Hepatocyte (in vitro differentiated cells): Measurements from ENCODE around the gene ARL6IP5. TPM values are rescaled to one million over a fixed set of nuclear protein-coding genes. Genes with fewer than 3 reads are reported as not detected.
A peak's percentile ranks its signal among the peaks of the same experiment; 100 is the strongest.

ENCODE experiments used
- DNase-seq: peaks from one replicate; pipeline ENCODE4 v3.0.0-alpha.2; 2016; ENCODE audit warnings: low spot score
- H2AFZ ChIP-seq: fragments of 200-600 bp; sonication (generic); 2 replicates; pipeline ENCODE4 v1.6.0; 2016; ENCODE audit warnings: antibody characterized with exemption, mild to moderate bottlenecking
- H3K27ac ChIP-seq: fragments of 200-600 bp; sonication (generic); 2 replicates; pipeline ENCODE4 v1.5.1; 2016; ENCODE audit warnings: mild to moderate bottlenecking
- H3K27me3 ChIP-seq: fragments of 200-600 bp; sonication (generic); 2 replicates; pipeline ENCODE4 v1.6.1; 2016
- H3K36me3 ChIP-seq: fragments of 200-600 bp; sonication (generic); replicated peaks from 2 replicates; pipeline ENCODE4 v1.5.1; 2016; ENCODE audit warnings: low read depth; ENCODE audit not compliant: insufficient read depth
- H3K4me1 ChIP-seq: fragments of 200-600 bp; sonication (generic); 2 replicates; pipeline ENCODE4 v1.5.1; 2016; ENCODE audit warnings: mild to moderate bottlenecking, moderate library complexity; ENCODE audit not compliant: insufficient read depth
- H3K4me2 ChIP-seq: fragments of 200-600 bp; sonication (generic); 2 replicates; pipeline ENCODE4 v1.6.0; 2016
- H3K4me3 ChIP-seq: fragments of 200-600 bp; sonication (generic); 2 replicates; pipeline ENCODE4 v1.5.1; 2016; ENCODE audit warnings: mild to moderate bottlenecking
- H3K79me2 ChIP-seq: fragments of 200-600 bp; sonication (generic); 2 replicates; pipeline ENCODE4 v1.6.0; 2017; ENCODE audit warnings: mild to moderate bottlenecking
- H3K9me2 ChIP-seq: fragments of 200-600 bp; sonication (generic); replicated peaks from 2 replicates; pipeline ENCODE4 v1.6.0; 2017; ENCODE audit warnings: mild to moderate bottlenecking; ENCODE audit not compliant: insufficient read depth
- H3K9me3 ChIP-seq: fragments of 200-600 bp; sonication (generic); 2 replicates; pipeline ENCODE4 v1.5.1; 2016; ENCODE audit warnings: low read depth, mild to moderate bottlenecking
- H4K20me1 ChIP-seq: fragments of 200-600 bp; sonication (generic); 2 replicates; pipeline ENCODE4 v1.6.0; 2016; ENCODE audit warnings: mild to moderate bottlenecking; ENCODE audit not compliant: insufficient read depth, poor library complexity, severe bottlenecking
- CTCF ChIP-seq: fragments of 200-600 bp; sonication (generic); IDR thresholded peaks from 2 replicates; pipeline ENCODE4 v1.5.1; 2016; ENCODE audit warnings: antibody characterized with exemption, mild to moderate bottlenecking; ENCODE audit not compliant: poor library complexity
- EZH2 ChIP-seq: fragments of 200-600 bp; sonication (generic); IDR thresholded peaks from 2 replicates; pipeline ENCODE4 v1.6.1; 2016; ENCODE audit warnings: antibody characterized with exemption, mild to moderate bottlenecking, borderline replicate concordance
- EZH2phosphoT487 ChIP-seq: fragments of 200-600 bp; sonication (generic); IDR thresholded peaks from one replicate; pipeline ENCODE4 v1.6.1; 2018; ENCODE audit warnings: antibody characterized with exemption, mild to moderate bottlenecking, low read depth, moderate library complexity; ENCODE audit not compliant: unreplicated experiment, severe bottlenecking
- WGBS: methylation state at CpG from one replicate; pipeline ENCODE4 v1.1.6; 2016; ENCODE audit warnings: low lambda C conversion rate; ENCODE audit errors: missing lambda C conversion rate; 5-methylcytosine and 5-hydroxymethylcytosine counted together
- polyA plus RNA-seq: library from polyadenylated mRNA; unstranded; fragments of >200 nt; fragmentation: Nextera tagmentation; extraction: Ambion mirVana; gene quantifications from 2 replicates; pipeline ENCODE4 v1.2.1, GENCODE V29; 2016
- total RNA-seq: library from RNA; depleted of rRNA; stranded (reverse); fragments of >200 nt; gene quantifications from 2 replicates; pipeline ENCODE4 v1.2.3, GENCODE V29; 2014

The ARL6IP5 gene, protein sequence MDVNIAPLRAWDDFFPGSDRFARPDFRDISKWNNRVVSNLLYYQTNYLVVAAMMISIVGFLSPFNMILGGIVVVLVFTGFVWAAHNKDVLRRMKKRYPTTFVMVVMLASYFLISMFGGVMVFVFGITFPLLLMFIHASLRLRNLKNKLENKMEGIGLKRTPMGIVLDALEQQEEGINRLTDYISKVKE
- total RNA-seq (70.4 and 72.2 TPM in 2 replicates), polyA plus RNA-seq (103 and 116 TPM in 2 replicates)

DNA sequence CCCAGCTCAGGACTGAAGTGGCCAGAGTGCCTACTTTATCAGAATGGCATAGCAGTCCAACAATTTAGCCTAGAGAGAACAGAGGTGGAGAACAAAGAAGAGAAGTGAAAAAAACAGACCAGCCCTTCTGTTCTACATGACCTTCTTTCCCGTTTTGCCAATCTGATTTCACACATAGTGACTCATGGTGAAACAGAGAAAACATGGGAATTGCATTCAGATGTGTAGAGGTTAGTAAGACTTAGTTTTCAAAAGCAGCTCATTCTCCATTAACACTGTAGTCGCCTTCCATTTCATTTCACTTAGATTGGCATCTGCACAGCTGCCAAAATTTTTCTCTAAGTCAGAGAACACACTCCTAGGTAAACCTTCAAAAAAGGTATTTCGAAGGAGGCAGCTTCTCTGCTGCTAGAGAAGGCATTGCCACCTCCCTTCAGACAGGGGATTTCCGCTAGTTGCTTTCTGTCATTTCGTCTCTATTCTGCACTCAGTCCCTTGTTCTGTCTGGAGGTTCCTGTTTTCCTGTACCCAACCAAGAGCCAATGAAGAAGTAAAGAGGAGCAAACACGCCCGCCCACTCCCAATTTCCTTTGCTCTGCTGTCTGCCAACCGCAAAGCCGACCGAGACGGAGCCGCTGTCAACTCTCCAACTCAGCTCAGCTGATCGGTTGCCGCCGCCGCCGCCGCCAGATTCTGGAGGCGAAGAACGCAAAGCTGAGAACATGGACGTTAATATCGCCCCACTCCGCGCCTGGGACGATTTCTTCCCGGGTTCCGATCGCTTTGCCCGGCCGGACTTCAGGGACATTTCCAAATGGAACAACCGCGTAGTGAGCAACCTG is at the start of gene ARL6IP5:
Gene ARL6IP5, plus strand, starts transcription at position 612 of the 842 bp plus-strand sequence. Its CDS starts 111 bp downstream, at position 723.
- Histone ChIP-seq H3K27me3 (no peaks in the 10 kb centered on the region), H4K20me1 (peaks cover 8% of the 10 kb centered on the region), H3K4me3 (peak within 1 kb of the TSS; percentile 86), H3K4me1 (peaks cover 55% of the 10 kb centered on the region), H3K27ac (peak within 1 kb of the TSS; percentile 94), H2AFZ (peak within 1 kb of the TSS; percentile 70), H3K9me2 (no peaks in the 10 kb centered on the region), H3K4me2 (peak within 1 kb of the TSS; percentile 91), H3K9me3 (no peaks in the 10 kb centered on the region), H3K79me2 (peaks cover 47% of the 10 kb centered on the region), H3K36me3 (no peaks in the 10 kb centered on the region)
- DNase-seq = peak; percentile 94
- WGBS = 4% methylated on average over 32 of the region's 32 CpGs
- TF ChIP-seq CTCF = no peak
- TF ChIP-seq EZH2phosphoT487 = no peak

DNA sequence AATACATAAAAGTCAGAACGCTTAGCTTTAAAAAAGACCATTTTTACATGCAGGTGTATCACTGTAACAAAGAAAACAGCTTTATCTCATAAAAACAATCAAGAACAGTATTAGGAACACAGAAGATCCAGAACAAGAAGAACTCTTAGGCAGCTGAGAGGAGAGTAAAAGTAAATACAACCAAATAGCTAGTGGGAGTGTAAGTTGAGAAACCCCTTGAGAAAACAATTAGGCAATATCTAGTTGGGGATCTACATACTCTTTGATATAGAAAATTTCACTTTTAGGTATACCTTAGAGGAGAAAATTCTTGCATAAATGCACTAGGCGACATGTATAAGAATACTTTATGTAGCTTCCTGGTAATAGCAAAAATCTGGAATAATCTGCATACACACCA is 40.1 kb upstream of the ARL6IP5 start:
- Histone ChIP-seq H3K4me1 (peaks cover under 1% of the 10 kb centered on the region), H3K9me2 (no peaks in the 10 kb centered on the region), H3K36me3 (peaks cover 2% of the 10 kb centered on the region), H4K20me1 (peaks cover 34% of the 10 kb centered on the region), H3K9me3 (no peaks in the 10 kb centered on the region), H3K4me3 (no peak overlapping the region), H3K4me2 (no peak overlapping the region), H3K27me3 (no peaks in the 10 kb centered on the region), H3K79me2 (peaks cover 61% of the 10 kb centered on the region), H2AFZ (no peak overlapping the region), H3K27ac (no peak overlapping the region)
- TF ChIP-seq EZH2 (no peak), CTCF (no peak), EZH2phosphoT487 (no peak)
- no peak for DNase-seq
- 89% methylated on average over 2 of the region's 2 CpGs for WGBS

DNA sequence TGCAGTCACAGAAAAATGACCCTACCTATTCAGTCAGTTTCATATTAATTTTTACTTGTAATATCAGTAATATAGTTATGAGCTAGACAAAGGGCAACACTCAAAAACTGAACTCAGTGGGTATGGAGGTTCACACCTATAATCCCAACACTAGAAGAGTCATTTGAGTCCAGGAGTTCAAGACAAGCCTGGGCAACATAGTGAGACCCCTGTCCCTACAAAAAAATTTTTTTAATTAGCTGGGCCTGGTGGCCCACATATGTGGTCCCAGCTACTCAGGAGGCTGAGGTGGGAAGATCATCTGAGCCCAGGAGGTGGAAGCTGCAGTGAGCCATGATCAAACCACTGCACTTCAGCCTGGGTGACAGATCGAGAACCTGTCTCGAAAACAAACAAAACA is 35.7 kb upstream of the ARL6IP5 start:
- no peak for DNase-seq
- peaks cover 2% of the 10 kb centered on the region for H3K36me3 ChIP-seq
- no peaks in the 10 kb centered on the region for H3K9me3 ChIP-seq
- WGBS = 96% methylated on average over 2 of the region's 2 CpGs
- H3K27ac ChIP-seq = no peak overlapping the region
- H3K4me3 ChIP-seq = no peak overlapping the region
- peaks cover 73% of the 10 kb centered on the region for H3K79me2 ChIP-seq
- H2AFZ ChIP-seq = no peak overlapping the region
- H3K27me3 ChIP-seq = no peaks in the 10 kb centered on the region
- H3K9me2 ChIP-seq = no peaks in the 10 kb centered on the region
- H4K20me1 ChIP-seq = peaks cover 50% of the 10 kb centered on the region
- peak overlapping the region; percentile 86 for H3K4me2 ChIP-seq
- no peak for TF ChIP-seq EZH2
- no peak for TF ChIP-seq EZH2phosphoT487
- TF ChIP-seq CTCF = no peak
- H3K4me1 ChIP-seq = peaks cover 16% of the 10 kb centered on the region
